Esophagus muscularis mucosa (tissue), 3 donors: ENCODE data around the gene SIRT1.

ENCODE experiments used
- CTCF ChIP-seq, 3 experiments: fragments of 200-600 bp in 2 of 3; fragments of 450-650 bp in 1 of 3; sonication (generic) in 2 of 3; IDR thresholded peaks; one replicate each; pipeline ENCODE4 v1.5.1; 2017 to 2019; ENCODE audit warnings: antibody characterized with exemption in 3 of 3, mild to moderate bottlenecking in 2 of 3, moderate library complexity in 1 of 3
- POLR2A ChIP-seq: fragments of 450-650 bp; IDR thresholded peaks from one replicate; pipeline ENCODE4 v1.6.1; 2017; ENCODE audit warnings: antibody characterized with exemption, moderate library complexity, mild to moderate bottlenecking, low read depth

DNA sequence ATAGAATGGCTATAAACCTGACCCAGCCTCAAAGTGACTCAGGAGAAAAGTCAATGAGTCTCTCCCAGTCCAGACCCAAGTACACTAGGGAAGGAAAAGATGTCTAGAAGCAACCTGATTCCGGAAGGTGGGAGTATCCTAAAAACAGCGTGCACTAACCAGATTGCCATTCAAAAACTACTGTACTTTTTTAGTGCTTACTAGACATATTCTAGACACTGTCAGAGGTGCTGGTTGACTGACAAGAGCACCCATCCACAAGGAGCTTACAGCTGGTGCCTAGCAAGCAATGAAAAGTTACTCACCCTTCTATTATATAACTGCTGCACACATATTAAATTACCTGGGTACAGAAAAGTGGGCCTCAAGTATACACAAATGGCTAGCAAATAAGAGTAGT, 81.0 kb downstream of the SIRT1 start:
- TF ChIP-seq CTCF (IDR thresholded peaks at IDR 0.05) (no peak), POLR2A (no peak)
